Measurements from ENCODE around the gene TAF15. TPM values are rescaled to one million over a fixed set of nuclear protein-coding genes. Genes with fewer than 3 reads are reported as not detected.

TAF15 gene
- total and polyA plus RNA-seq, 2 of the 4 experiments (the other 2 are of a cell fraction), result 46.8 to 98.0 TPM

DNA sequence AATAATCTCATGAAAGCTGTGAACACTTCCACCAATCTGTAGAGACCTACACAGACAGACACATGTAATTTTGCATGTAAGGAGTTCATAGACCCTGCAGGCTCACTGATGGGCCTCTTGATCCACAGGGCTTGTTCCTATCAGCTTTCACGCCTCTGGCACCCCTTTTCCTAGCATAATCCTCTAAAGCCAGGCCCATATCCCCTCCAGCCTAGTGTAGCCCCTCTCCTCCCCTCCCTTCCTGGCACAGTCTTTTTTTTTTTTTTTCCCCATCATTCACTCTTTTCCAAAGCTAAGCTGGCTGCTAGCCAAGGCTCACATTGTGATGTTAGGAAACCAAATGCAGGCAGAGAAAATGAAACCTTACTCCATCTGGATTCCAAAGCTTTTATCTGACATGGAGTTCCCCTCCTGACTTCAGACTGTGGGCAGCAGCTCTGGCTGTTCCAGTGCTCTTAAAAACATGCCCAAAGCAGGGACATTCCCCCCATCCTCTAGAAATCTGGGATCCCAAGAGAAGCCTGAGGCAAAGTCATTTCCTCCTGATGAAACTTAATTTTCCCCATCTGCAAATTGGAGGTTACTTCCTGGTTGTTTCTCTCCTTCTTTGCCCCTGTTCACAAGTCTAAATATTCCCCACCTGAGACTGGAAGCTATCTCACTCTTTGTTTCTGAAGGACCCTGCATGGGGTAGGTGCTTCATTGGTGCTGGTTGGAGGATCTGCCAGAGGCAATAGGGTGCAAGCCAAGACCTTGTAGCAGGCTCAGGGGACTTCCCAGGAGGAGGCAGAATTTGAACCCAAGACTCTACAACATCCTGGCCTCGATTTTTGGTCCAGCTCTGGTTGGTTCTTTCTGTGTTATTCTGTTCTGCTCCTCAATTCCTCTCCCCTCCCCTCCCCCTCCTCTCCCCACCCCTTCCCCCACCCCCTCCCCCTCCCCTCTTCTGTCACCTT, 80.8 kb downstream of the TAF15 start (continued):
- TF ChIP-seq MAFK (IDR thresholded peaks at IDR 0.05; ENCODE audit: low read depth, low read length), result no peak
- no peak for TF ChIP-seq CHD1 (IDR thresholded peaks at IDR 0.05; ENCODE audit: low read depth, low read length)

- Histone ChIP-seq H2AK5ac (ENCODE audit: low read depth, low read length) (no peak overlapping the region), H3K56ac (ENCODE audit: extremely low read depth, insufficient read depth, low read length) (no peak overlapping the region), H2AK9ac (replicated peaks; ENCODE audit: low read depth, low read length, poor library complexity) (no peak overlapping the region), H4K5ac (ENCODE audit: low read depth, low read length) (no peak overlapping the region), H2AFZ (replicated peaks; ENCODE audit: low read length, poor library complexity) (peak overlapping the region; percentile 34), H4K20me1 (ENCODE audit: insufficient read depth, low read length) (no peaks in the 10 kb centered on the region), H2BK5ac (ENCODE audit: low read depth, low read length, poor library complexity, severe bottlenecking) (no peak overlapping the region), H3K4ac (ENCODE audit: low read depth, low read length) (no peak overlapping the region), H3K36me3 (ENCODE audit: control insufficient read depth, insufficient read depth, low read length) (no peaks in the 10 kb centered on the region), H3K23ac (ENCODE audit: low read depth, low read length) (no peak overlapping the region), H3K79me1 (ENCODE audit: low read depth in 1 of 2, low read length in 2 of 2) (no peaks in the 10 kb centered on the region), H2BK20ac (ENCODE audit: low read depth, low read length) (no peak overlapping the region), H3K9me1 (ENCODE audit: insufficient read depth, low read length) (no peaks in the 10 kb centered on the region; the same call in 1 of the 2 replicates), H3K14ac (replicated peaks; ENCODE audit: low read depth, low read length) (no peak overlapping the region), H3K27me3 (ENCODE audit: control insufficient read depth, insufficient read depth, low read length) (no peaks in the 10 kb centered on the region; the same call in 1 of the 2 replicates), H3K4me3 (ENCODE audit: insufficient read depth, low read depth, low read length) (no peak overlapping the region), H3K4me1 (ENCODE audit: control insufficient read depth, insufficient read depth, low read length) (no peaks in the 10 kb centered on the region), H4K91ac (ENCODE audit: insufficient read depth, low read depth, low read length) (no peak overlapping the region), H4K8ac (ENCODE audit: low read depth in 2 of 2, low read length in 2 of 2) (no peak overlapping the region), H3K9me3 (ENCODE audit: control insufficient read depth, insufficient read depth, low read length) (no peaks in the 10 kb centered on the region), H3K18ac (ENCODE audit: low read depth, low read length) (no peak overlapping the region), H3K9ac (ENCODE audit: low read depth, low read length) (no peak overlapping the region), H2BK15ac (ENCODE audit: low read depth, low read length) (no peak overlapping the region), H3K27ac (ENCODE audit: insufficient read depth, low read length) (no peak overlapping the region), H3K4me2 (ENCODE audit: low read depth, low read length) (no peak overlapping the region), H2BK120ac (ENCODE audit: low read depth, low read length) (no peak overlapping the region)
- ChIA-PET CTCF (interaction anchor here (0.6 to 0.7 kb wide), 2 partner anchors 31 to 174 kb away, joined by 3 read pairs; no protein-coding TSS in a partner anchor), POLR2A (ENCODE audit: unreplicated experiment) (no interaction called here)
- ATAC-seq (ENCODE audit: low read depth) (no peak), DNase-seq (no peak)
- BruUV-seq (replicated peaks), result no TSS peak
- dilution Hi-C loops (cut with HindIII; ENCODE audit: low sequenced_read_pairs, unreplicated experiment) (no loop called here), intact Hi-C loops (cut with micrococcal nuclease) (no loop called here), in situ Hi-C loops (cut with MboI; ENCODE audit: low sequenced_read_pairs) (no loop called here)
- no peak for TF ChIP-seq POLR2A (IDR thresholded peaks at IDR 0.05; ENCODE audit: low read depth, low read length)
- no peak for TF ChIP-seq RCOR1 (IDR thresholded peaks at IDR 0.05; ENCODE audit: insufficient replicate concordance, low read length)
- no peak for TF ChIP-seq MAZ (IDR thresholded peaks at IDR 0.05; ENCODE audit: borderline replicate concordance, low read depth, low read length)
- WGBS, 2 experiments (ENCODE audit: extremely low coverage in 2 of 2, insufficient read length in 1 of 2), result no CpG with 5 or more reads among the region's 4 CpGs
Measured at GRCh38 chr17:35890774-35891155, 81.5 kb downstream of the TAF15 start.

Data from IMR-90 (cell line).